Germinal center (tissue), 1 donor: ENCODE results near the gene NUP37.
"Not testable (repeated sequence)": the region's sequence is repeated elsewhere in the genome, so short reads cannot be mapped to it uniquely, and the experiment has no call there.

Source experiments
- DNase-seq: peaks from one replicate; pipeline ENCODE4 v3.0.0; 2012; ENCODE audit warnings: mixed read lengths, low spot score

The NUP37 gene, protein sequence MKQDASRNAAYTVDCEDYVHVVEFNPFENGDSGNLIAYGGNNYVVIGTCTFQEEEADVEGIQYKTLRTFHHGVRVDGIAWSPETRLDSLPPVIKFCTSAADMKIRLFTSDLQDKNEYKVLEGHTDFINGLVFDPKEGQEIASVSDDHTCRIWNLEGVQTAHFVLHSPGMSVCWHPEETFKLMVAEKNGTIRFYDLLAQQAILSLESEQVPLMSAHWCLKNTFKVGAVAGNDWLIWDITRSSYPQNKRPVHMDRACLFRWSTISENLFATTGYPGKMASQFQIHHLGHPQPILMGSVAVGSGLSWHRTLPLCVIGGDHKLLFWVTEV

DNA sequence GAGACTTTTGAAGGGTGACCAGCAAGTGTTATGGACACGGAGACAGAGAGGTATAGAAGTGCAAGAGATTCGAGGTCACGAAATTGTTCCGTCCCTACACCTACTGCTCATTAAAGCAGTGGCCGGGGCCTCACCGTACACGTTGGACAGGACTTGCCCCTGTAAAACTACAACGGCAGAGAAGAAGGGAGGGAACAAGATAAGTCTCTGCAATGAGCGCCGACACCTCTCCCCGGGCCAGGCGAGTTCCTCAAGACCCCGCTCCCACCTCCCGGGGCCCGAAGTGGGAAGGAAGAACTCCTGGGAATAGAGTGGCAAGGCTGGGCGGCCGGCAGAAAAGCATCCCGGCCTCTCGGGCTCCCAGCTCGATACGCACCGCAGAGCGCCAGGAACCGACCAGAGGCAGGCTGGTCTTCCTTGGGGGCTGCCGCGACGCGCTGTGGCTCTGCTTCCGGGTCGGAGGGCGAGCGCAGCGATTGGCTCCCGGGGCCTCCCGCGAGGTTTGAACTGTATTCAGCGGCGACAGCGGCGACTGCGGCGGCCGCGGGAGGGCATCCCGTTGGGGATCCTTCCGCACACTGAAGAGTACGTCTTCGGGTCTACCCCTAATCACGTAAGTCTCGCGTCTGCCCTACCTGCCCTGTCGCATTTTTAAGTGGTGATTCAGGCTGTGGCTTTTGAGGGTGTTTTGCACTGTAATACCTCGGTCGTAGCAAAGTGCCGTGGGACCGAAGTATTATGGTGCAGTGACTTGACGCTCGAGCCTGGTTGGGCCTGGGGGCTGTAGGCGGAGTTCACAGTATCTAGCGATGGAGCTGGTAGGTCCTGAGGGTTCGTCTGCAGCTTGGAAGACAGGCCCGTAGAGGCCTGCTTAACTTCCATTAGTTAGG is at the start of gene NUP37, which contains the start of gene PARPBP:
NUP37 (minus strand) TSS at position 441 of the 890 bp plus-strand sequence. CDS start 1,596 bp downstream, outside the sequence.
PARPBP (plus strand) TSS at position 510 of the 890 bp plus-strand sequence. CDS start 3,706 bp downstream, outside the sequence.
- peak; percentile 92 for DNase-seq

DNA sequence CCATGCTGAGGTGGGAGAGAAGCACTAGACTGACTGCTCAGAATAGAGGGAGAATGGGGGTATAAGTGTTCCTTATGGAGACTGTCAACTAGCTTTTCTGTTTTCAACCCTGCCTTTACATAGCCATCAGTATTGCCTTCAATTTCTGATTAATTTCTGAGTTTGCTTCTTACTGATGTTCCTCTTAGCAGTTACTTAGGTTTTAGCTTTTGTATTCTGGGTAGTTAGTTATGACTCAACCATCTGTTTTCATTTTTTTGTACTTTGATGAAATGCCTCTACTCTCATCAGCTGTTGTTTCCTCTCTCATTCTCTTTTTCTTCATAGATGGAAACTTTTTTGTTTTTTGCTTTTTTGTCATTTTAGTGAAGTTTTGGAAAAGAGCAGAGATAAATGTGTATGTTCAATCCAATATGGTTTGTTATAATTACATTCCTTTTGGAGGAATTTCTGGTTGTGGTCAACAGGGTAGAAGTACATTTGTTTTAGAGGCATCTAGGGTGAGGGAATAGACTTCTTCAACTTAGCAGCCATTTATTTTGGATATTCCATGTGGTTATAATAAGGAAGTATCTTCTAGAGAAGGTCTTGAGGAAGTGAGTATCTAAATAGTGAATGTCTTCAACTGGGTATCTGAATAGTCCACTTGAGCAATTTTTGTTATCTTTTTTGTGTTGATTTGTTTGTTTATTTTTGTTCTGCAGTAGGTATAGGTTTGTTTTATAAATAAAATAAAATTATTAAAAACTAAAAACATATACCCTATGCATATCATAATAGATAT is 48.1 kb upstream of the NUP37 start:
- DNase-seq, result no peak

DNA sequence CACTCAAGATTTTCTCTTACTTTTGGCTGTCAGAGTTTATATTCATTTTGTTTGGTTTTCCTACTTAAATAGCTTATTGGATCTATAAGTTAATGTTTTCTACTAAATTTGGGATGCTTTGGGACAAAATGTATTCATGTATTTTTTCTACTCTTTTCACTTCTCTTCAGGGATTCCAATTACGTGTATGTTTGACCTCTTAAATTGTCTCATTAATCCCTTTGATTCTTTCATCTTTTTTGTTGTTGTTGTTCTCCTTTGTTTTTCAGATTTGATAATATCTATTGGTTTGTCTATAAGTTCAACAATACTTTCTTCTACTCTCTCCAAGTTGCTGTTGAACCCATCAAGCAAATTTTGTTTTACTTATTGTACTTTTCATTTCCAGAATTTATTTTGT is 43.5 kb upstream of the NUP37 start:
- no peak for DNase-seq

DNA sequence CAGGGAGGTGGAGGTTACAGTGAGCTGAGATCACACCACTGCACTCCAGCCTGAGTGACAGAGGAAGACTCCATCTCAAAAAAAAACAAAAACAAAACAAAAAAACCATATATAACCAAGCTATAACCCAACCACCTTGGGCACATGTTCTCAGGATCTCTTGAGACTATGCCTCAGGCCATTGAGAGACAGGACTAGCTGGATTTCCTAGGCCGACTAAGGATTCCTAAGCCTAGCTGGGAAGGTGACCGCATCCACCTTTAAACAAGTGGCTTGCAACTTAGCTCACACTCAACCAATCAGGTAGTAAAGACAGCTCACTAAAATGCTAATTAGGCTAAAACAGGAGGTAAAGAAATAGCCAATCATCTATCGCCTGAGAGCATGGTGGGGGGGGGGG is 35.3 kb upstream of the NUP37 start:
- not testable (repeated sequence) for DNase-seq

DNA sequence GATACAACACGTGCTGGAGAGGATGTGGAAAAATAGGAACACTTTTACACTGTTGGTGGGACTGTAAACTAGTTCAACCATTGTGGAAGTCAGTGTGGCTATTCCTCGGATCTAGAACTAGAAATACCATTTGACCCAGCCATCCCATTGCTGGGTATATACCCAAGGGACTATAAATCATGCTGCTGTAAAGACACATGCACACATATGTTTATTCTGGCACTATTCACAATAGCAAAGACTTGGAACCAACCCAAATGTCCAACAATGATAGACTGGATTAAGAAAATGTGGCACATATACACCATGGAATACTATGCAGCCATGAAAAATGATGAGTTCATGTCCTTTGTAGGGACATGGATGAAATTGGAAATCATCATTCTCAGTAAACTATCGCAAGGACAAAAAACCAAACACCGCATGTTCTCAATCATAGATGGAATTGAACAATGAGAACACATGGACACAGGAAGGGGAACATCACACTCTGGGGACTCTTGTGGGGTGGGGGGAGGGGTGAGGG is 27.2 kb upstream of the NUP37 start:
- DNase-seq, result not testable (repeated sequence)

DNA sequence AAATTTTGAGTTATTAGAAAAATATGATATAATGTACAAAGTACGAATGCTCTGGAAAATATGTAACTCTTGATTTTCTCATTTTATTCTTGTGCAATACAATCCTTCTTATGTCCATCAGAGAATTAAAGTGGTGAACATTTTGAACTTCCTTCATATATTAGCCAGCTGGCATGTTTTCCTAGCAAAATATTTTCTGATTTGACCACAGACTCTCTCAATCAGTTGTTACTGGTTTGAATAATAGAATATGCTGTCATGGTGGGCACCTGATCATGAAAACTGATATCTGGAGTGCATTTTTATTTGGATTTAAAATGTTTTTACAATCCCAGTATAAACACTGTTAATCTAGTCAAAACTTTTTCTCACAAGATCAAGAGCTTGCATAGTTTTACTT is 24.3 kb upstream of the NUP37 start:
- no peak for DNase-seq

DNA sequence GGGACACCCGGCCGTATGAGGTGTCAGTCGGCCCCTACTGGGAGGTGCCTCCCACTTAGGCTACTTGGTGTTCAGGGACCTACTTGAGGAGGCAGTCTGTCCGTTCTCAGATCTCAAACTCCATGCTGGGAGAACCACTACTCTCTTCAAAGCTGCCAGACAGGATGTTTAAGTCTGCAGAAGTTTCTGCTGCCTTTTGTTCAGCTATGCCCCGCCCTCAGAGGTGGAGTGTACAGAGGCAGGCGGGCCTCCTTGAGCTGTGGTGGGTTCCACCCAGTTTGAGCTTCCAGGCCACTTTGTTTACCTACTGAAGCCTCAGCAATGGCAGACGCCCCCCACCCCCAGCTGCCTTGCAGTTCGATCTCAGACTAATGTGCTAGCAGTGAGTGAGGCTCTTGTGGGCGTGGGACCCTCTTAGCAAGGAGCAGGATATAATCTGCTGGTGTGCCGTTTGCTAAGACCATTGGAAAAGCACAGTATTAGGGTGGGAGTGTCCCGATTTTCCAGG is 23.0 kb upstream of the NUP37 start:
- DNase-seq, result not testable (repeated sequence)

DNA sequence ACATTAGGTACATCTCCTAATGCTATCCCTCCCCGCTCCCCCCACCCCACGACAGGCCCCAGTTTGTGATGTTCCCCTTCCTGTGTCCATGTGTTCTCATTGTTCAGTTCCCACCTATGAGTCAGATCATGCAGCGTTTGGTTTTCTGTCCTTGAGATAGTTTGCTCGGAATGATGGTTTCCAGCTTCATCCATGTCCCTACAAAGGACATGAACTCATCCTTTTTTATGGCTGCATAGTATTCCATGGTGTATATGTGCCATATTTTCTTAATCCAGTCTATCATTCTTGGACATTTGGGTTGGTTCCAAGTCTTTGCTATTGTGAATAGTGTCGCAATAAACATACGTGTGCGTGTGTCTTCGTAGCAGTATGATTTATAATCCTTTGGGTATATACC is 17.7 kb upstream of the NUP37 start:
- not testable (repeated sequence) for DNase-seq

DNA sequence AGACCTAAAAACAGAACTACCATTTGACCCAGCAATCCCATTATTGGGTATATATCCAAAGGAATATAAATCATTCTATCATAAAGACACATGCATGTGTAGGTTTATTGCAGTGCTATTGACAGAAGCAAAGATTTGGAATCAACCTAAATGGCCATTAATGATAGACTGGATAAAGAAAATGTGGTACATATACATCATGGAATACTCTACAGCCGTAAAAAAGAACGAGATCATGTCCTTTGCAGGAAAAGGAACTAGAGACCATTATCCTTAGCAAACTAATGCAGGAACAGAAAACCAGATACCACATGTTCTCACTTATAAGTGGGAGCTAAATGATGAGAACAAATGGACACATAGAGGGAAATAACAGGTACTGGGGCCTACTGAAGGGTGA is 11.5 kb upstream of the NUP37 start:
- DNase-seq, result not testable (repeated sequence)

DNA sequence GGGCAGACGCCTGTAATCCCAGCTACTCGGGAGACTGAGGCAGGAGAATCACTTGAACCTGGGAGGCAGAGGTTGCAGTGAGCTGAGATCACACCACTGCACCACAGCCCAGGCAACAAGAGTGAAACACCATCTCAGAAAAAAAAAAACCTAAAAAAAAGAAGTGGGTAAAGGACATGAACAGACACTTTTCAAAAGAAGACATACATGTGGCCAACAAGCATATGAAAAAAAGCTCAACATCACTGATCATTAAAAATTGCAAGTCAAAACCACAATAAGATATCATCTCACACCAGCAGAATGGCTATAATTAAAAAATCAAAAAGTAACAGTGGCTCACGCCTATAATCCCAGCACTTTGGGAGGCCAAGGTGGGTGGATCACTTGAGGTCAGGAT is 10.8 kb upstream of the NUP37 start:
- DNase-seq, result not testable (repeated sequence)

DNA sequence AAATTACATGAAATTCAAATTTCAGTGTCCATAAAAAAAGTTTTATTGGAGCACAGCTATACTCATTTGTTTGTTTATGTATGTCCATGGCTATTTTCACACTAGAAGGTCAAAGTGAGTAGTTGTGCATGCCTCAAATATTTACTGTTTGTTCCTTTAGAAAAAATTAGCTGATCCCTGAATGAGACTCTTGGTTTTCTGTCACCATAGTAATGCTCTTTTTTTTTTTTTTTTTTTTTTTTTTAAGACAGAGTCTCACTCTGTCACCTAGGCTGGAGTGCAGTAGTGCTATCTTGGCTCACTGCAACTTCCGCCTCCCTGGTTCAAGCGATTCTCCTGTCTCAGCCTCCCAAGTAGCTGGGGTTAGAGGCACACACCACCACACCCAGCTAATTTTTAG is 1.4 kb upstream of the NUP37 start:
- DNase-seq, result not testable (repeated sequence)

DNA sequence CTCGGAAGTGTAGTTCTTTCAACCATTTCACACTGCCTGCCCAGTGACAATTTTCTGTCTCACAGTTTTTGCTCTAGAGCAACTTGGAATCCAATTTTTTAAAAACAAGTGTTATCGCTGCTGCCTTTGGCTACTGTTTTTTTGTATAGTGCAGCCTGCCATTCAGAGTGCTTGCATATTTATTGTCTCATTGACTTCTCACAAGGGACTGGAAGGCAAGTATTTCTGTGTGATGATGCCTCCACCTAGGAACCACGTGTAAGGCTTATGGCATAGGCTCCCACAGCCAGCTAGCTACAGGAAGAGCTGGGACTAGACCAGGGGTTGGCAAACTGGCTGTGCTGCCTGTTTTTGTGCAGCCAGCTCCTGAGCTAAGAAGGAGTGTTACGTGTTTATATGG is 972 bp upstream of the NUP37 start:
- peak; percentile 7 for DNase-seq

DNA sequence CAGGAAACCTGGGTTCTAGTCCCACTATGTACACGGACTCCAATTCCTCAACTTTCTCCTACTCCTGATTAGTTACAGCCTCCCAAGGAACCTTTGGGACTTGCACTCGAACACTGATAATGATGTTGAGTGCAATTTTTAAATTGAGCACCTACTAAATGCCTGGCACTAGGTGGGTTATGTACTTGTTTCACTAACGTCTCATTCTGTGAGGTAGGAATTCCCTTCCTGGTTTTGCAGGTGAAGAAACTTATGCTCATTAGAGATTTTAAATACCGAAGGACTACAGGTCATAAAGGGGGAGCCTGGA is 605 bp upstream of the NUP37 start:
- peak; percentile 3 for DNase-seq

DNA sequence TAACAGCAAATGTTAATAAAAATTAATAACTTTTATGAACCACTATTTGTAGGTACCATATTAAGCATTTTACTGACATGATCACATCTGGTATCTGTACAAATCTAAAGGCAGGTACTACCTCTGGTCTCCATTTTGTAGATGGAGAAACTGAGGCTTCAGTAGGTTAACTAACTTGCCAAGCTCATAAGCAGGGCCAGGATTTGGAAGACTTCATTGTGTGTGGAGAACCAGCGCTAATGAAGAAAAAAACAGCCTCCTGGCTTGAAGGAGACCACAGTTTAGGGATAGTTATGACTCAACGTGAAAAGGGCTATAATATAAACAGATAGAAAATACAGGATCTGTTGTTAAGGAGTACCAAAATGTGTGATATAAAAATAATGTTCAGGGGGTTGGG is 1.0 kb downstream of the NUP37 start:
- no peak for DNase-seq

DNA sequence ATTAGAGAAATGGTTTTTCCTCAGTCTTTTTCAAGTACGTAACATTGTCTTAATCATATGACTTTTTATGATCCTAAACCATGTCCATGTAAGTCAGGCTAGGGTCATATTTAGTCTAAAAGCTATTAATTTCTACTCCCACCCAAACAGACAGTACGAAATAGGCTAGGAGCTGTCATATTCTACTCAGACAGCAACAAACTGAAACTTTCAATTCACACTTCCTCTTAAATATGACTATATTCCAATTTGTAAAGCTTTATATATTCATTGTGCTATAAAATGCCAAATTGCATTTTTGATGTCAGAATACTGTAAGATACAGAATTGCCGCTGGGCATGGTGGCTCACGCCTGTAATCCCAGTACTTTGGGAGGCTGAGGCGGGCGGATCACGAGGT is 3.5 kb downstream of the NUP37 start:
- no peak for DNase-seq

DNA sequence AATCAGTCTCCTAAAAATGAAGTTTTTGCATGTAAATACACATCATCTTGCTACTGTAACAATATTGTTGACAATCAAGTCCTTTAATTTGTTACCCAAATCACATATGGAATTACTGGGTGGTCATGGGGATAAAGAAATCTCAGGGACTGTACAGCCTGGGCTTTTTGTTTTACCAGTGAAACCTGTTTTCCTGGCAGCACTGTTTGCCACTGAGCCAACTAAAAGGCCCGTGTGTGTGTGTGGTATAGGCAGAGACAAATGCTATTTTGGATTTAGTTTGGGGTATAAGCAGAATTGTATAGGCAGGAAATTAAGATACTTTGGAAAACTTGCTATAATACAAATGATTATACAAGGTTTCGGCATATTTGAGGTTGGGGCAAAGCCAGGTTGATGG is 5.7 kb downstream of the NUP37 start:
- DNase-seq, result no peak

DNA sequence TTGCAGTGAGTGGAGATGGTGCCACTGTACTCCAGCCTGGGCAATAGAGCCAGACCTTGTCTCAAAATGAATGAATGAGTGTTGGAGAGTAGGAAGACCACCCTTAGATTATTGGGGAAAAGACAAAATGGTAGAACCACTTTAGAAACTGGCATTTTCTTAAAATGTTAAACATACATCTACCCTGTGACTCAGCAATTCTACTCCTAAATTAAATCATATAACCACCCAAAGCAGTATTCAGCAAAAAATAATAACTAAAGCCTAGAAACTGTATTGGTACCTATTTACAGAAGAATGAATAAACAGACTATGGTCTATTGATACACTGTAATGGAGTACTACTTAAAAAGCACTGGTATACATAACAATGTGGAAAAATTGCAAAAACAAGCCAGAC is 9.1 kb downstream of the NUP37 start:
- DNase-seq, result no peak

DNA sequence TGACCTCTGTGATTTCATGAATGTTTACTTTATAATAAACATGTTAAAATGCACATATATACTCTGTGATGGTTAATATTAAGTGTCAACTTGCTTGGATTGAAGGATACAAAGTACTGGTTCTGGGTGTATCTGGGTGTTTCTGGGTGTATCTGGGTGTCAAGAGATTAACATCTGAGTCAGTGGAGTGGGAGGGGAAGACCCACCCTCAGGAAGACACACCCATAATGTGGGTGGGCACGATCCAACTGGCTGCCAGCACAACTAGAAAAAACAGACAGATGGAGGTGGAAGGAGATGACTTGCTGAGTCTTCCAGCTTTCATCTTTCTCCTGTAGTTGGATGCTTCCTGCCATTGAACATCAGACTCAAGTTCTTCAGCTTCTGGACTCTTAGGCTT is 11.9 kb downstream of the NUP37 start:
- no peak for DNase-seq

DNA sequence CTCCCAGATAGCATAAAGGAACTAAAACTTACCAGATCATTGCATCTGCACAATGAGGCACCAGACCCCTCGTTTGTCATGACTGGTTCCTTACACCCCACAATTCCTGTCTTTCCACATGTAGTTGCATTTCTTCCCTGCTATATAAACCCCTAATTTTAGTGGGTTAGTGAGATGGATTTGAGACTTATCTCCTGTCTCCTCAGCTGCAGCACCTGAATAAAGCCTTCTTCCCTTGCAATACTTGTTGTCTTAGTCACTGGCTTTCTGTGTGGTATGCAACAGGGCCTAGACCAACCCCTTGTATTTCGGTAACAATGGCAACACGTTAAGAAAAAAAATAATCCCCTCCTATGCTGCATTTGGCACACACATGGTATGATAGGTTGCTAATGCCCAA is 13.0 kb downstream of the NUP37 start:
- no peak for DNase-seq

DNA sequence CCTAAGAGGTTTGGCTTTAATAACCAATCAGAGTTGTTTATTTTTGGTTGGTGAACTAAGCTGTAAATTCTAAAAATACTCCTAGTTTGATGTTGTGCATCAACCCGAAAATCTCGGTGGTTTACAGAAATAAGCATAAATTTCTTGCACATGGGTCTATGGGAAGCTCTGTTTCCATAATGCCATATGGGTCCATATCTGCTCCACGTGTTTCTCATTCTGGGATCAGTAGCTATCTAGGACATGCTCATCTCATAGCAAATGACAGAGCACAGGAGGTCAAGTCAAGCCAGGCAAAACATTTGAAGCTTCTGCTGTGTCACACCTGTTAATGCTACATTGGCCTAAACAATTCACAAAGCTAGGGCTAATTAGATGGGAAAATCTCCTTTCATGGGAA is 23.1 kb downstream of the NUP37 start:
- DNase-seq, result no peak

DNA sequence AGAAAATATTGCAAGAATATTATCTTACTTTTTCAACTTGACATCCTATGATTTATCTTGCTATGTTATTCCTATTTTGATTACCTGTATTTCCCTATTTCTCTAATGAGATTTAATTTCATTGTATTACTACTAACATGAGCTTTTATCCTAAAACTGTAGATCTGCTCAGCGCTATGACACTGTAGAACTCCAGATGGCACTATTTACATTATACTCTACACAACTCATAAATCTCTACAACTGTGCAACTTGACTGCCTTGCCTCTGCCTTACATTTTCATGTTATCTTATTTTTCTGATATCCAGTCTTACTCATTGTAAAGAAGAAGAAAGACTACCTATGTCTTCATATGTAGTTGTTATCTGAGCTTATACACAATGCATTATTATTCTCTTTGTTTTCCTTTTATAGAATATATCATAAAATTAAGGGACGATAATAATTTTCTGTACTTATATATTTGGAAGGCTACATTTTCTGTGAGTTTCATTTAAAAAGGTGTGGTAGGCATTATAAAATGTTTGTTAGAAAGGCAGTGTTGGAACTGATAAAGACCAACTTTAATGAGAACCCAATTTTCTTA is 24.1 kb downstream of the NUP37 start:
- no peak for DNase-seq

DNA sequence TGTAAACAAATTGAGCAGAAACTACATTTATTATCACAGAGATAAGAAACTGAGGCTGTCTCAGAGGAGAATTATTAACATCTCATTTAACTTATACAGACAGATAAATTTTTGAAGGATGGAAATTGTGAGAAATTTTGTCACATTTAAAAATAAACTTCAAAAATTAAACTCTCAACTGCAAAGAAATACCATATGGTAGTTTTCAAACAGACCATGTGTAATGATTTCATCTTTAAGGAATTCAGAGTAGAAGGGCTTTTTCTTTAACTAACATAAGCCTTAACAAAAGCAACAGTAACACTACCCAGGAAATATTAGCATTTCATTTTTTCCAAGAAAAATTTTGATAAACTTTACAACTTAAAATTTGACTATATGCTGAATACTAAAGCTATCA is 26.6 kb downstream of the NUP37 start:
- no peak for DNase-seq
